Right lobe of liver (tissue), 4 donors: Measurements from ENCODE around the gene ZNF577.

Experiments
- POLR2A ChIP-seq: fragments of 450-650 bp; IDR thresholded peaks from one replicate; pipeline ENCODE4 v1.6.1; 2017; ENCODE audit warnings: antibody characterized with exemption, mild to moderate bottlenecking
- TF ChIP-seq, protein P1 (sequence below), 4 donors: fragments of 200-600 bp in 3 of 4; fragments of 450-650 bp in 1 of 4; IDR thresholded peaks; one replicate each; pipeline versions ENCODE4 v1.5.1 to v1.8.0; 2016 to 2022; ENCODE audit warnings: antibody characterized with exemption in 4 of 4, mild to moderate bottlenecking in 2 of 4
- donor health status: DM: no; HTN: no; CAD: no.
- donor health status: DM: no; HTN: no; CAD: no.
- donor health status: DM: no; HTN: yes; CAD: no.

DNA sequence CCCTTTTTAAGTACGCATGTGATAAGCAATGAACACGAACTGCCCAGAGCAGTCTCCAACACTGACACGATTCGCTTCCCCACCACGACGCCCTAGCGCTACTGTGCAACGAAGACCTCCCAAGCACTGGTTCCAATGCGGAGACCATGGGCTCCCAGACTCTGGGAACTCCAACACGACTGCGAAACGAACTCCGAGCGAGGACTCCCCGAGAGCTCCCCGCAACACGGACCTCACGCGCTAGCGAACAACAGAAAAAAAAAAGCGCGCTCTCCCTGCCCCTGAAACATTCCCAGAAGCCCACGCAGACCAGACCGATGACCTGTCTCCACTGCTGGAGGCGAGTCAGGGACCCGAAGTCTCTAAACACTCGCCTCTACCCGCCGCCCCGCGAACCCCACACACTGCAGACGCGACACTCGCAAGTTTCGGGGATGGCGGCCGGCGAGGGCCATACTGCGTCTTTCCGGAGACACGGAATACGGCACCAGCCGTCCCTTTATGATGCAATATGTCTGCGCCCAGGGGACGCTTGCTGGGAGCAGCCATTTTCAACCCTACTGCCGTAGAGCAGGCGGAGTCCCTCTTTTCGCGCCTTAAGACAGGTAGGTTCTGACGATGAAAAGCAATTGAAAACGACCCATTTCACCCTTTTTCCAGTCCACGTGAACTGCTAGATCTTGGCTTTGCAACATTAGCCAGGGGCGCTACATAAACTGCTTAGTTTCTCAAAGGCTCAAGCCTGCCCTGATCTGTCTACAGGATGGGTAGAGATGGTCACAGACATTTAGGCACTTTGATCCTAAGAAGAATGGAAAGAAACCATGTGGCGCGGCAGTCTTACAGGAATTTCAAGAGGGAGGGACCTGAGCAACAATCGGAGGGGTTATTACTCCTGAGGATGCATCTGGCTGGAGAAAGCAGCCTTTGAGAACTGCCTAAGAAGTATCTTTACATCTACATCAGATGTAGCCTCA is at the start of gene ZNF577:
- TF ChIP-seq, protein P1, sequence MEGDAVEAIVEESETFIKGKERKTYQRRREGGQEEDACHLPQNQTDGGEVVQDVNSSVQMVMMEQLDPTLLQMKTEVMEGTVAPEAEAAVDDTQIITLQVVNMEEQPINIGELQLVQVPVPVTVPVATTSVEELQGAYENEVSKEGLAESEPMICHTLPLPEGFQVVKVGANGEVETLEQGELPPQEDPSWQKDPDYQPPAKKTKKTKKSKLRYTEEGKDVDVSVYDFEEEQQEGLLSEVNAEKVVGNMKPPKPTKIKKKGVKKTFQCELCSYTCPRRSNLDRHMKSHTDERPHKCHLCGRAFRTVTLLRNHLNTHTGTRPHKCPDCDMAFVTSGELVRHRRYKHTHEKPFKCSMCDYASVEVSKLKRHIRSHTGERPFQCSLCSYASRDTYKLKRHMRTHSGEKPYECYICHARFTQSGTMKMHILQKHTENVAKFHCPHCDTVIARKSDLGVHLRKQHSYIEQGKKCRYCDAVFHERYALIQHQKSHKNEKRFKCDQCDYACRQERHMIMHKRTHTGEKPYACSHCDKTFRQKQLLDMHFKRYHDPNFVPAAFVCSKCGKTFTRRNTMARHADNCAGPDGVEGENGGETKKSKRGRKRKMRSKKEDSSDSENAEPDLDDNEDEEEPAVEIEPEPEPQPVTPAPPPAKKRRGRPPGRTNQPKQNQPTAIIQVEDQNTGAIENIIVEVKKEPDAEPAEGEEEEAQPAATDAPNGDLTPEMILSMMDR (IDR thresholded peaks at IDR 0.05) = peak in 1 of 4 donors; percentile 4
- TF ChIP-seq POLR2A = no peak
